GM23338 (cell line): ENCODE results near the gene GRIK4.

ENCODE experiments used
- EZH2 ChIP-seq: fragments of 200-600 bp; sonication (generic); IDR thresholded peaks from one replicate; pipeline ENCODE4 v1.8.0; 2017; ENCODE audit warnings: antibody characterized with exemption, mild to moderate bottlenecking, low read depth; ENCODE audit not compliant: unreplicated experiment
- EZH2phosphoT487 ChIP-seq: fragments of 200-600 bp; sonication (generic); IDR thresholded peaks from one replicate; pipeline ENCODE4 v1.8.1; 2018; ENCODE audit warnings: antibody characterized with exemption; ENCODE audit not compliant: unreplicated experiment
- ZNF331 ChIP-seq: fragments of 250-450 bp; sonication (Bioruptor Pico); IDR thresholded peaks from 2 replicates; pipeline ENCODE4 v1.5.0; 2020; ENCODE audit warnings: low read depth, mild to moderate bottlenecking, moderate library complexity
- TF ChIP-seq, protein P1 (sequence below), 2 experiments: fragments of 200-600 bp in 1 of 2; sonication (generic) in 1 of 2; conservative IDR thresholded peaks; 2 replicates each; pipeline versions ENCODE4 v1.5.1 to v1.6.1; 2016 to 2017; ENCODE audit warnings: antibody characterized with exemption in 2 of 2, low read depth in 2 of 2, mild to moderate bottlenecking in 2 of 2, moderate library complexity in 1 of 2
- TF ChIP-seq, protein P2 (sequence below): IDR thresholded peaks from one replicate; pipeline ENCODE4 v1.6.1; 2018; ENCODE audit warnings: antibody characterized with exemption; ENCODE audit not compliant: unreplicated experiment

DNA sequence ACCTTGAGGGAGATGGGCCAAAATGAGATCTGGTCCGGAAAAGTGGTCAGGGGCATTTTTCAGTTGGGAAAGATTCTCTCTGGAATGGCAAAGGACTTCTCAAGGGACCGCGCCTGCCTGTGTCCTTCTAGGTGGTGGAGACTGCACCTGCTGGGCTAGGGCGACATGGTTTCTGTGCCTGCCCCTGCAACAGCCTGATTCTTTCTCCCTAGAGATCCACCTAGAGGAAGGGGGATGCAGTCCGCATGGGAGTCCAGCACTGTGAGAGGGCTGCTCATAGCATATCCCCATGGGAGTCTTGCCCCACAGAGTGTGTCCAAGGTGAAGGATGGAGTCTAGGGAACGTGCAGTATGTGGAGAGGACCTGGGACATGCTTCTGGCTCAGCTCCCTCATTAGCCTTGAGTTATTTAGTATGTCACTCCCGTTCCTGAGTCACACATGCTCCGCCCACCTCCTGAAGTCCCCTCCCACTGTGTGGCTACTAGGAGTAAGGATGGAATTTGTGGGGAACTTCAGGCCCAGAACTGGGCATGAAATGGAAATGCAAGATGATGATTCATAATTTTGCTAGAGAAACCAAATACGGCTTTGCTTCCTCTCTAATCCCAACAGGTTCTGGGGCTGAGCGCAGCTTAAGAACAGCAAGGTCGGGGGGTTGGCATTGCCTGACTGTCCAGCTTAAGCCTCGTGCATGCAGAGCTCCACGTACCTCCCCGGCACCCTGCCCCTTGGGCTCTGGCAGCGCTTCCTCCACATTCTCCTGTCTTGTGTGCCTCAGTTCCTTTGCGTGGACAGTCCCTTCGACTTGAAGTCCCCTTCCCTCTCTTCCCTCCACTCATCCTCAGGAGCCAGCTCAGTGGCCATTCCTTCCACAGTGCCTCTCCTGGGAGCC, 35.0 kb downstream of the GRIK4 start:
- TF ChIP-seq, protein P1, sequence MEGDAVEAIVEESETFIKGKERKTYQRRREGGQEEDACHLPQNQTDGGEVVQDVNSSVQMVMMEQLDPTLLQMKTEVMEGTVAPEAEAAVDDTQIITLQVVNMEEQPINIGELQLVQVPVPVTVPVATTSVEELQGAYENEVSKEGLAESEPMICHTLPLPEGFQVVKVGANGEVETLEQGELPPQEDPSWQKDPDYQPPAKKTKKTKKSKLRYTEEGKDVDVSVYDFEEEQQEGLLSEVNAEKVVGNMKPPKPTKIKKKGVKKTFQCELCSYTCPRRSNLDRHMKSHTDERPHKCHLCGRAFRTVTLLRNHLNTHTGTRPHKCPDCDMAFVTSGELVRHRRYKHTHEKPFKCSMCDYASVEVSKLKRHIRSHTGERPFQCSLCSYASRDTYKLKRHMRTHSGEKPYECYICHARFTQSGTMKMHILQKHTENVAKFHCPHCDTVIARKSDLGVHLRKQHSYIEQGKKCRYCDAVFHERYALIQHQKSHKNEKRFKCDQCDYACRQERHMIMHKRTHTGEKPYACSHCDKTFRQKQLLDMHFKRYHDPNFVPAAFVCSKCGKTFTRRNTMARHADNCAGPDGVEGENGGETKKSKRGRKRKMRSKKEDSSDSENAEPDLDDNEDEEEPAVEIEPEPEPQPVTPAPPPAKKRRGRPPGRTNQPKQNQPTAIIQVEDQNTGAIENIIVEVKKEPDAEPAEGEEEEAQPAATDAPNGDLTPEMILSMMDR (conservative IDR thresholded peaks at IDR 0.05; ENCODE audit: low read depth in 2 of 2): no peak
- TF ChIP-seq EZH2 (no peak), ZNF331 (CRISPR knock-in tag) (no peak), EZH2phosphoT487 (no peak)
- TF ChIP-seq, protein P2, sequence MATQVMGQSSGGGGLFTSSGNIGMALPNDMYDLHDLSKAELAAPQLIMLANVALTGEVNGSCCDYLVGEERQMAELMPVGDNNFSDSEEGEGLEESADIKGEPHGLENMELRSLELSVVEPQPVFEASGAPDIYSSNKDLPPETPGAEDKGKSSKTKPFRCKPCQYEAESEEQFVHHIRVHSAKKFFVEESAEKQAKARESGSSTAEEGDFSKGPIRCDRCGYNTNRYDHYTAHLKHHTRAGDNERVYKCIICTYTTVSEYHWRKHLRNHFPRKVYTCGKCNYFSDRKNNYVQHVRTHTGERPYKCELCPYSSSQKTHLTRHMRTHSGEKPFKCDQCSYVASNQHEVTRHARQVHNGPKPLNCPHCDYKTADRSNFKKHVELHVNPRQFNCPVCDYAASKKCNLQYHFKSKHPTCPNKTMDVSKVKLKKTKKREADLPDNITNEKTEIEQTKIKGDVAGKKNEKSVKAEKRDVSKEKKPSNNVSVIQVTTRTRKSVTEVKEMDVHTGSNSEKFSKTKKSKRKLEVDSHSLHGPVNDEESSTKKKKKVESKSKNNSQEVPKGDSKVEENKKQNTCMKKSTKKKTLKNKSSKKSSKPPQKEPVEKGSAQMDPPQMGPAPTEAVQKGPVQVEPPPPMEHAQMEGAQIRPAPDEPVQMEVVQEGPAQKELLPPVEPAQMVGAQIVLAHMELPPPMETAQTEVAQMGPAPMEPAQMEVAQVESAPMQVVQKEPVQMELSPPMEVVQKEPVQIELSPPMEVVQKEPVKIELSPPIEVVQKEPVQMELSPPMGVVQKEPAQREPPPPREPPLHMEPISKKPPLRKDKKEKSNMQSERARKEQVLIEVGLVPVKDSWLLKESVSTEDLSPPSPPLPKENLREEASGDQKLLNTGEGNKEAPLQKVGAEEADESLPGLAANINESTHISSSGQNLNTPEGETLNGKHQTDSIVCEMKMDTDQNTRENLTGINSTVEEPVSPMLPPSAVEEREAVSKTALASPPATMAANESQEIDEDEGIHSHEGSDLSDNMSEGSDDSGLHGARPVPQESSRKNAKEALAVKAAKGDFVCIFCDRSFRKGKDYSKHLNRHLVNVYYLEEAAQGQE: no peak
